DND-41 (cell line): ENCODE results near the gene SPTLC1.

ENCODE experiments used
- ATAC-seq: fragments of 200-7000 bp; cut with Tn5 transposase; 3 replicates; pipeline ENCODE4 v1.9.1; 2021; ENCODE audit warnings: low read depth; ENCODE audit not compliant: insufficient read depth
- DNase-seq: peaks from one replicate; pipeline ENCODE4 v3.0.0-alpha.2; 2020
- H2AFZ ChIP-seq: 2 replicates; pipeline ENCODE4 v1.6.0; 2012; ENCODE audit warnings: low read depth, low read length
- H3K27ac ChIP-seq: 2 replicates; pipeline ENCODE4 v1.5.1; 2012; ENCODE audit warnings: low read length, inconsistent platforms
- H3K27me3 ChIP-seq: fragments of 200-600 bp; sonication (generic); 2 replicates; pipeline ENCODE4 v1.6.0; 2012; ENCODE audit warnings: low read length, mild to moderate bottlenecking, inconsistent platforms; ENCODE audit not compliant: insufficient read depth, poor library complexity
- H3K36me3 ChIP-seq: 2 replicates; pipeline ENCODE4 v1.5.1; 2012; ENCODE audit warnings: low read length, inconsistent platforms; ENCODE audit not compliant: insufficient read depth
- H3K4me1 ChIP-seq: 2 replicates; pipeline ENCODE4 v1.5.1; 2012; ENCODE audit warnings: mild to moderate bottlenecking, low read length; ENCODE audit not compliant: insufficient read depth
- H3K4me2 ChIP-seq: 2 replicates; pipeline ENCODE4 v1.6.0; 2012; ENCODE audit warnings: mild to moderate bottlenecking, moderate library complexity, low read length, inconsistent platforms; ENCODE audit not compliant: insufficient read depth
- H3K4me3 ChIP-seq, 2 experiments: fragments of 200-600 bp in 1 of 2; shearing (Covaris generic) in 1 of 2; 2 replicates each; pipeline ENCODE4 v1.5.1; 2012 to 2016; ENCODE audit warnings: inconsistent platforms in 2 of 2, low read length in 2 of 2, mild to moderate bottlenecking in 2 of 2, low read depth in 1 of 2, moderate library complexity in 1 of 2
- H3K79me2 ChIP-seq: 2 replicates; pipeline ENCODE4 v1.6.0; 2012; ENCODE audit warnings: low read length, inconsistent platforms; ENCODE audit not compliant: insufficient read depth
- H3K9ac ChIP-seq: 2 replicates; pipeline ENCODE4 v1.6.0; 2012; ENCODE audit warnings: low read depth, mild to moderate bottlenecking, inconsistent platforms, low read length, moderate library complexity
- H3K9me3 ChIP-seq: 2 replicates; pipeline ENCODE4 v1.5.1; 2012; ENCODE audit warnings: low read length, moderate library complexity, mild to moderate bottlenecking, inconsistent platforms; ENCODE audit not compliant: insufficient read depth, severe bottlenecking
- H4K20me1 ChIP-seq: 2 replicates; pipeline ENCODE4 v1.6.0; 2012; ENCODE audit warnings: low read length; ENCODE audit not compliant: insufficient read depth
- CTCF ChIP-seq: IDR thresholded peaks from 2 replicates; pipeline ENCODE4 v1.5.1; 2012; ENCODE audit warnings: borderline replicate concordance, low read length, moderate library complexity, mild to moderate bottlenecking; ENCODE audit not compliant: poor library complexity, severe bottlenecking; ENCODE audit errors: extremely low read depth
- EZH2 ChIP-seq: IDR thresholded peaks from 3 replicates; pipeline ENCODE4 v1.6.1; 2012; ENCODE audit warnings: borderline replicate concordance, low read depth, mild to moderate bottlenecking, moderate library complexity, low read length, inconsistent platforms; ENCODE audit not compliant: severe bottlenecking

The SPTLC1 gene

GRCh38 chr9:92043002-92043401 is 72.2 kb downstream of the SPTLC1 start:
- peaks cover 70% of the 10 kb centered on the region for H3K36me3 ChIP-seq
- H3K4me1 ChIP-seq, result no peaks in the 10 kb centered on the region
- no peak overlapping the region for H3K27ac ChIP-seq
- no peak overlapping the region for H3K9ac ChIP-seq
- no peak overlapping the region for H2AFZ ChIP-seq
- TF ChIP-seq EZH2, result no peak
- no peak for TF ChIP-seq CTCF
- H4K20me1 ChIP-seq, result no peaks in the 10 kb centered on the region
- no peaks in the 10 kb centered on the region for H3K79me2 ChIP-seq
- peaks cover 28% of the 10 kb centered on the region for H3K9me3 ChIP-seq
- ATAC-seq, result no peak
- no peak overlapping the region for H3K4me2 ChIP-seq
- no peaks in the 10 kb centered on the region for H3K27me3 ChIP-seq
- DNase-seq, result no peak
- H3K4me3 ChIP-seq, result no peak overlapping the region

GRCh38 chr9:92042260-92042659 is 73.0 kb downstream of the SPTLC1 start:
- Histone ChIP-seq H3K79me2 (no peaks in the 10 kb centered on the region), H3K27ac (no peak overlapping the region), H3K4me2 (no peak overlapping the region), H3K27me3 (no peaks in the 10 kb centered on the region), H3K4me3 (no peak overlapping the region), H4K20me1 (no peaks in the 10 kb centered on the region), H2AFZ (no peak overlapping the region), H3K9ac (no peak overlapping the region), H3K36me3 (peaks cover 74% of the 10 kb centered on the region), H3K9me3 (peaks cover 28% of the 10 kb centered on the region), H3K4me1 (no peaks in the 10 kb centered on the region)
- ATAC-seq (no peak), DNase-seq (no peak)
- no peak for TF ChIP-seq EZH2
- TF ChIP-seq CTCF, result no peak

GRCh38 chr9:92036756-92037155 is 78.5 kb downstream of the SPTLC1 start:
- no peak overlapping the region for H3K4me3 ChIP-seq
- H3K4me2 ChIP-seq, result no peak overlapping the region
- no peak for ATAC-seq
- no peaks in the 10 kb centered on the region for H3K27me3 ChIP-seq
- no peak for TF ChIP-seq CTCF
- TF ChIP-seq EZH2, result no peak
- H3K36me3 ChIP-seq, result peaks cover 66% of the 10 kb centered on the region
- H4K20me1 ChIP-seq, result no peaks in the 10 kb centered on the region
- no peaks in the 10 kb centered on the region for H3K79me2 ChIP-seq
- H3K9me3 ChIP-seq, result peaks cover 2% of the 10 kb centered on the region
- no peak overlapping the region for H3K9ac ChIP-seq
- H3K4me1 ChIP-seq, result no peaks in the 10 kb centered on the region
- no peak for DNase-seq
- no peak overlapping the region for H3K27ac ChIP-seq
- H2AFZ ChIP-seq, result no peak overlapping the region

- DNase-seq (no peak), ATAC-seq (no peak)
- TF ChIP-seq CTCF, result no peak
- no peak for TF ChIP-seq EZH2
- H3K79me2 ChIP-seq, result no peaks in the 10 kb centered on the region
- H4K20me1 ChIP-seq, result no peaks in the 10 kb centered on the region
- H3K4me3 ChIP-seq, result no peak overlapping the region
- no peak overlapping the region for H2AFZ ChIP-seq
- H3K4me2 ChIP-seq, result no peak overlapping the region
- no peak overlapping the region for H3K27ac ChIP-seq
- H3K4me1 ChIP-seq, result no peaks in the 10 kb centered on the region
- H3K27me3 ChIP-seq, result no peaks in the 10 kb centered on the region
- no peak overlapping the region for H3K9ac ChIP-seq
- peaks cover 63% of the 10 kb centered on the region for H3K36me3 ChIP-seq
- no peaks in the 10 kb centered on the region for H3K9me3 ChIP-seq
Observed at GRCh38 chr9:92036411-92036746, 78.8 kb downstream of the SPTLC1 start.
